BLaER1 treated with 17β-estradiol and CSF1 and Interleukin-3, amounts not matched to agents 10 nM and 100 nM (cell line): Measurements from ENCODE around the gene KRTAP6-2.

Source experiments
- H3K27ac ChIP-seq, 11 experiments: shearing (Covaris generic); formaldehyde crosslinking; 2 replicates each; pipeline ENCODE4 v1.8.1; 2022
- H3K27me3 ChIP-seq, 11 experiments: shearing (Covaris generic); formaldehyde crosslinking; 2 replicates each; pipeline ENCODE4 v1.8.1; 2022
- H3K36me3 ChIP-seq, 11 experiments: shearing (Covaris generic); formaldehyde crosslinking; 2 replicates each; pipeline ENCODE4 v1.8.1; 2022
- H3K4me1 ChIP-seq, 10 experiments: shearing (Covaris generic); formaldehyde crosslinking; 2 replicates each; pipeline ENCODE4 v1.8.1; 2022
- H3K4me2 ChIP-seq, 11 experiments: shearing (Covaris generic); formaldehyde crosslinking; 2 replicates each; pipeline ENCODE4 v1.8.1; 2022
- H3K4me3 ChIP-seq, 10 experiments: shearing (Covaris generic); formaldehyde crosslinking; 2 replicates each; pipeline ENCODE4 v1.8.1; 2022
- H3K9ac ChIP-seq, 11 experiments: shearing (Covaris generic); formaldehyde crosslinking; 2 replicates each; pipeline ENCODE4 v1.8.1; 2022
- H3K9me3 ChIP-seq, 11 experiments: shearing (Covaris generic); formaldehyde crosslinking; replicated peaks in 1 of 11; 2 replicates each; pipeline ENCODE4 v1.8.1; 2022
- H4K20me1 ChIP-seq, 11 experiments: shearing (Covaris generic); formaldehyde crosslinking; 2 replicates each; pipeline ENCODE4 v1.8.1; 2022
- Cebpa-rat ChIP-seq, 11 experiments: shearing (Covaris generic); IDR thresholded peaks; 2 replicates each; pipeline ENCODE4 v1.8.1; 2022

The KRTAP6-2 gene, protein sequence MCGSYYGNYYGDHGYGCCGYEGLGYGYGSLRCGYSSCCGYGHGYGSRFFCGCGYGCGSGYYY

GRCh38 chr21:30598802-30599201 is at the start of gene KRTAP6-2:
TSS of gene KRTAP6-2 (minus strand) at chr21:30598902. CDS start at chr21:30598874, 28 bp downstream.
- 0 out of 22 replicates have a peak, but pooled peaks cover 0 to 3% (median 0%) of the 10 kb centered on the region in 11 experiments for H3K9me3 ChIP-seq
- no peak within 1 kb of the TSS for H3K4me3 ChIP-seq
- no peak for TF ChIP-seq Cebpa-rat (IDR thresholded peaks at IDR 0.05)
- no peaks in the 10 kb centered on the region for H3K4me1 ChIP-seq
- H3K9ac ChIP-seq: no peak within 1 kb of the TSS
- no peaks in the 10 kb centered on the region for H3K36me3 ChIP-seq
- no peak within 1 kb of the TSS for H3K4me2 ChIP-seq
- H4K20me1 ChIP-seq: no peaks in the 10 kb centered on the region
- no peak within 1 kb of the TSS for H3K27ac ChIP-seq
- H3K27me3 ChIP-seq: no peaks in the 10 kb centered on the region

DNA sequence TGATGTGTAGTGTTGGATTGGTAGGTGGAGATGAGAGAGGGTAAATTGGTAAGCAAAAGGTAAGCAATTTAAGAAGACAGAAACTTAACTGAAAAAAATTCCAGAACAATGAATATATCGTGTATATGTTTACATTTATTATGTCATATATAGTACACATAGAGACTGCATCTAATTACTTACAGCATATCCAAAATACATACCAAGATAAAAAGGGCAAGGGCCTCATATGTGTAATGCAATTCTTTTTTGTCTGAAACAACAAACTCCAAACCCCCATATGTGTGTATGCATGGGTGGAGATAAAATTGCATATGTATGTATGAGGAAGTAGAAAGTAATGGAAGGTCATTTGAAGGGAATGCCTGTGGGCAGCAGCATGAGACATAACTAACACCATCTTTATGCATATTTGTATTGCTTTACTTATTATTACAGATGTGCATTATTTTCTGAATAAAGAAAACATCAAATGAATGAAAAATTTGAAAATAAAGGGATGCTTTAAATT is 48.3 kb upstream of the KRTAP6-2 start:
- Histone ChIP-seq H3K36me3 (no peaks in the 10 kb centered on the region), H3K4me3 (no peak overlapping the region), H3K4me2 (no peak overlapping the region), H3K9ac (no peak overlapping the region), H4K20me1 (no peaks in the 10 kb centered on the region), H3K9me3 (no peaks in the 10 kb centered on the region), H3K4me1 (no peaks in the 10 kb centered on the region), H3K27ac (no peak overlapping the region), H3K27me3 (no peaks in the 10 kb centered on the region)
- TF ChIP-seq Cebpa-rat (IDR thresholded peaks at IDR 0.05): no peak

GRCh38 chr21:30642564-30642963 is 43.9 kb upstream of the KRTAP6-2 start, which contains the start of gene KRTAP20-3:
TSS of gene KRTAP20-3 (plus strand) at chr21:30642864.
- Histone ChIP-seq H3K27me3 (no peaks in the 10 kb centered on the region), H3K4me1 (no peaks in the 10 kb centered on the region), H4K20me1 (no peaks in the 10 kb centered on the region), H3K4me3 (no peak within 1 kb of the TSS), H3K9ac (no peak within 1 kb of the TSS), H3K4me2 (no peak within 1 kb of the TSS), H3K27ac (no peak within 1 kb of the TSS), H3K36me3 (no peaks in the 10 kb centered on the region), H3K9me3 (peaks cover 0 to 8% (median 0%) of the 10 kb centered on the region in 11 experiments; a peak in 1 of 22 replicates)
- TF ChIP-seq Cebpa-rat (IDR thresholded peaks at IDR 0.05): no peak

DNA sequence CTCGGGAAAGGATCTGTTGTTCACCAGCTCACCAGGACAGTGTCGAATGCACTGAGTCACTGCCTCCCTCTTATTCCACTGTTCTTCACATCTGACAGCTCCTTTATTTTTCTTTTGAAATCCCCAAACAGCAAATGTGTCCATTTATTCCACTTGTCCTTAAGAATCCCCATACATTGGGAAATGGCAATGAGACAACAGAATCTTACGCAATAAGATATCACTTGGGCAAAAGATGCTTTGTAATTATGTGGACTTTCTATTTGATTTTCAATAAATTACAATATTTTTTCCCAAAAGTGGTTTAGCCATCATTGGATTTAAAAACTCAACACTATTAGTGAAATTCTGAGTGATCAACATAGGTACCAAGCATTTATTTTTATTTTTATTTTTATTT is 40.0 kb upstream of the KRTAP6-2 start:
- no peak overlapping the region for H3K27ac ChIP-seq
- H3K9me3 ChIP-seq: peaks cover 0 to 8% (median 0%) of the 10 kb centered on the region in 11 experiments; a peak in 1 of 22 replicates
- H3K27me3 ChIP-seq: no peaks in the 10 kb centered on the region
- H3K4me3 ChIP-seq: no peak overlapping the region
- H3K4me1 ChIP-seq: no peaks in the 10 kb centered on the region
- peak in 4 of 11 experiments; percentile 30 to 53 (median 38); a peak in 4 of 22 replicates for TF ChIP-seq Cebpa-rat (IDR thresholded peaks at IDR 0.05)
- no peak overlapping the region for H3K9ac ChIP-seq
- H3K4me2 ChIP-seq: no peak overlapping the region
- H4K20me1 ChIP-seq: no peaks in the 10 kb centered on the region
- H3K36me3 ChIP-seq: no peaks in the 10 kb centered on the region

- Histone ChIP-seq H3K27ac (no peak within 1 kb of the TSS), H3K9me3 (no peaks in the 10 kb centered on the region), H3K27me3 (no peaks in the 10 kb centered on the region), H3K4me1 (no peaks in the 10 kb centered on the region), H3K4me2 (no peak within 1 kb of the TSS), H4K20me1 (no peaks in the 10 kb centered on the region), H3K36me3 (no peaks in the 10 kb centered on the region), H3K4me3 (no peak within 1 kb of the TSS), H3K9ac (no peak within 1 kb of the TSS)
- TF ChIP-seq Cebpa-rat (IDR thresholded peaks at IDR 0.05): no peak
Measured at GRCh38 chr21:30634906-30635305, 36.2 kb upstream of the KRTAP6-2 start, which contains the start of gene KRTAP20-2. TSS of gene KRTAP20-2 (plus strand) at chr21:30635206. CDS start at chr21:30635264, 58 bp downstream.

DNA sequence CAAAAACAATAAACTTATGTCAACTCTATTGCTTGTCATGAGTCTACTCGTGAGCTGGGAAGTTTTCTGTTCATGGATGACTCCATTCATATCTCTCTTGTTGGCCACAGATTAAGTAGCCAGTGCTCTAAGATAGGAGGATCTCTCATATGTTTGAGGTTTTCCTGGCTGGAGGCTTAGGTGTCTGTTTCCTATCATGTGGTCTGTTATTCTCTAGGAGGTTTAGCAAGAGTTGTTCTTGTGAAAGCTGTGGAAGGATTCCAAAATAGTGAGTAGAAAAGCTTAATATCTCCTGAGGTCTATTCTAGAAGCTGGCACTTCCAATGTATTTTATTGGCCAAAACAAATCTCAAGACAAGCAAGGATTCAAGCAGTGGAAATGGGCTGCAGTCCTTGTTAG is 30.5 kb upstream of the KRTAP6-2 start:
- H3K9ac ChIP-seq: no peak overlapping the region

DNA sequence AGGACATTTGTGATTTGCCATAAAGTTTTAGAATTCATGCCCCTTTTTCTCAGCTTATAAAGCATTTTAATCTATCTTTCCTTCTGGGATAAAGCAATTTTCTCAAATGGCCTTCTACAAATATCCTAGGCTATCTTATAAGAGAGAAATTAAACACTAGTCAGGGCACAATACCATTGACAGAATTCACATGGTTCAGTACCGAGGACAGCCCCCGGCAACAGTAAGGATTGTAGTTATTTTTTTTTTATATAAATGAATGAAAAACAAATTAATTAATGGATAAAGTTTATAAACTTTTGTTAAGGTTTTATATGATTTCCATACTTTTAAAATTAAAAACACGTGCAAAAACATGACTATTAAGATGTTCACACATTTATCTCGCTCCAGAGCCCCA is 29.4 kb upstream of the KRTAP6-2 start:
- Histone ChIP-seq H3K9me3 (peaks cover 7 to 15% (median 9%) of the 10 kb centered on the region in 11 experiments; a peak in 15 of 22 replicates), H3K27ac (no peak overlapping the region), H3K4me2 (no peak overlapping the region), H3K4me1 (no peaks in the 10 kb centered on the region), H3K27me3 (no peaks in the 10 kb centered on the region), H4K20me1 (no peaks in the 10 kb centered on the region), H3K36me3 (no peaks in the 10 kb centered on the region), H3K9ac (no peak overlapping the region), H3K4me3 (no peak overlapping the region)
- no peak for TF ChIP-seq Cebpa-rat (IDR thresholded peaks at IDR 0.05)

More for the DNA sequence above, 30.5 kb upstream of the KRTAP6-2 start:
- H3K27ac ChIP-seq: no peak overlapping the region
- no peaks in the 10 kb centered on the region for H3K27me3 ChIP-seq
- no peak for TF ChIP-seq Cebpa-rat (IDR thresholded peaks at IDR 0.05)
- no peaks in the 10 kb centered on the region for H3K36me3 ChIP-seq
- H3K9me3 ChIP-seq: peaks cover 7 to 14% (median 9%) of the 10 kb centered on the region in 11 experiments; a peak in 15 of 22 replicates
- H3K4me2 ChIP-seq: no peak overlapping the region
- H4K20me1 ChIP-seq: no peaks in the 10 kb centered on the region
- no peak overlapping the region for H3K4me3 ChIP-seq
- no peaks in the 10 kb centered on the region for H3K4me1 ChIP-seq

GRCh38 chr21:30625449-30626165 is 26.9 kb upstream of the KRTAP6-2 start:
- Histone ChIP-seq H3K36me3 (no peaks in the 10 kb centered on the region), H3K4me2 (no peak overlapping the region), H3K9me3 (peaks cover 7 to 15% (median 9%) of the 10 kb centered on the region in 11 experiments; a peak in 15 of 22 replicates), H3K9ac (no peak overlapping the region), H3K4me1 (peaks cover 0 to 1% (median 0%) of the 10 kb centered on the region in 10 experiments; a peak in 3 of 20 replicates), H3K4me3 (no peak overlapping the region), H3K27ac (no peak overlapping the region), H4K20me1 (no peaks in the 10 kb centered on the region), H3K27me3 (no peaks in the 10 kb centered on the region)
- no peak for TF ChIP-seq Cebpa-rat (IDR thresholded peaks at IDR 0.05)

- Histone ChIP-seq H3K4me2 (no peak overlapping the region), H3K4me3 (no peak overlapping the region), H3K9ac (no peak overlapping the region), H3K27me3 (no peaks in the 10 kb centered on the region), H3K36me3 (no peaks in the 10 kb centered on the region), H3K4me1 (peaks cover 0 to 13% (median 0%) of the 10 kb centered on the region in 10 experiments; a peak in 4 of 20 replicates), H3K27ac (no peak overlapping the region), H3K9me3 (peaks cover 7 to 15% (median 9%) of the 10 kb centered on the region in 11 experiments; a peak in 15 of 22 replicates), H4K20me1 (no peaks in the 10 kb centered on the region)
- no peak for TF ChIP-seq Cebpa-rat (IDR thresholded peaks at IDR 0.05)
Measured at GRCh38 chr21:30623362-30623761, 24.7 kb upstream of the KRTAP6-2 start.
